HG03460 (cell line): ENCODE measurements around the gene S1PR5.
"Not testable (repeated sequence)": the region's sequence is repeated elsewhere in the genome, so short reads cannot be mapped to it uniquely, and the experiment has no call there.

ENCODE experiments used
- ATAC-seq: cut with Tn5 transposase; IDR thresholded peaks from one replicate; pipeline ENCODE4 v1.9.1; 2021; ENCODE audit not compliant: unreplicated experiment

Gene S1PR5

GRCh38 chr19:10544753-10545251, 27.6 kb upstream of the S1PR5 start:
- no peak for ATAC-seq

DNA sequence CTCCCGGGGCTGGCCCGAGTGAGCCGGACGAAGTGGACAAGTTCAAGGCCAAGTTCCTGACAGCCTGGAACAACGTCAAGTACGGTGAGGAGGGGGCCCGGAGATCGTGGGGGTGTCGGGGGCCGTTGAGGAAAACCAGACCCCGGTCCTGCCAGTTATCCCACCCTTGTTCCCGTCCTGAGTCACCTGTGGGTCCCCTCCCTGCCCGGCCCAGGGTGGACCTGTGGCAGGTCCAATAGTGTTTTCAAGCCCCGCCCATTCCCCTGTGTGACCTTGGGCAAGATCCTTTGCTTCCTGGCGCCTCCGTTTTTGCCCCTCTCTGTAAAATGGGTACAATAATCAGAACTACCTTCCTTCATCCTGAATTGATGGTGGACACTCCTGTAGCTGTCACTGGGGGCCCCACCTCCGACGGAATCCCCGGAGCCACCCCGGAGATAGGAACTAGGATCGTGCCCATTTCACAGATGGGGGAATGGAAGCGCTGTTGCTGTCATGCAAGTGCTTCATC, 27.1 kb upstream of the S1PR5 start:
- peak; percentile 17 for ATAC-seq

DNA sequence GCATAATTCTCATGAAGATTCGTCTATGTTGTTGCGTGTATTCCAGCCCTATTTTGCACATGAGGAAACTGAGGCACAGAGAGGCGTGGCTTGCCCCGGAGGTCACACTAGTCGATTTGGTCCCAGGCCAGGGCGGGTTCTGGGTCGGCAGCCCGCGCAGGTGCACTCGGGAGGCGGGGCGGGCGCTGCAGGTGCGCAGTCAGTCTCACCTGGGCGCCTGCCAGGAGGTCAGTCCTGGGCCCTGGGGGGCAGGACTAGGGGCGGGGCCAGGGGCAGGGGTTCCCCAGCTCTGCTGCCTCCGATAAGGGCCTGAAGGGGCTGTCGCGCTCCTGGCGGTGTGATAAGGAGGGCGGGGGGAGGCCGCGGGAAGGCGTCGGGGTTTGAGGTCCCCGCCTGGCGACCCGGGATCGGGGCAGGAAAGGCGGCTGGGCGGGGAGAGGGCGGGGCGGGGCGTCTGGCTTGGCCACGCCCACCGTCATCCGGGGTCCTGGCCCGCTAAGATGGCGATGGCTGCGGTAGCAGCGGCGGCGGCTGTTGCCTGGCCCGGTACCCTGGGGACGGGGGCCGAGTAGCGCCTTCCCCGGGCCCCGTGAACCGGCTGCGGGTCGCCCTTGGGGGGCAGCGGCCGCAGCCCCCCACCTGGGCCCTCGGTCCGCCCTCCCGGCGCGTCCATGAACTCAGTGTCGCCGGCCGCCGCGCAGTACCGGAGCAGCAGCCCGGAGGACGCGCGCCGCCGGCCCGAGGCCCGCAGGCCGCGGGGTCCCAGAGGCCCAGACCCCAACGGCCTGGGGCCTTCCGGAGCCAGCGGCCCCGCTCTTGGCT, 26.4 kb upstream of the S1PR5 start, which contains the start of gene ATG4D:
Gene ATG4D, plus strand, starts transcription at position 485 of the 822 bp plus-strand sequence. Its CDS starts 187 bp downstream, at position 672.
- peak; percentile 66 for ATAC-seq

DNA sequence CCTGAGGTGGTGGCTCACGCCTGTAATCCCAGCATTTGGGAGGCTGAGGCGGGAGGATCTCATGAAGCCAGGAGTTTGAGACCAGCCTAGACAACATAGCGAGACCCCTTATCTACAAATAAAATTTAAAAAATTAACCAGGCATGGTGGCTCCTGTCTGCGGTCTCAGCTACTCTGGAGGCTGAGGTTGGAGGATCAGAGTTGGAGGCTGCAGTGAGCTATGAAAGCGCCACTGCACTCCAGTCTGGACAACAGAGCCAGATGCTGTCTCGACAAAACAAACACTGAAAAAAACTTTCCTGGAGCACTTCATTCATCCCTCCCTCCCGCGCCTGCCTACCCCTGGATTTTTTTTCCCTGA, 25.8 kb upstream of the S1PR5 start:
- ATAC-seq, result no peak

- not testable (repeated sequence) for ATAC-seq
Measured at GRCh38 chr19:10539016-10539415, 21.8 kb upstream of the S1PR5 start.

GRCh38 chr19:10538204-10538983, 21.1 kb upstream of the S1PR5 start:
- ATAC-seq, result no peak

GRCh38 chr19:10537668-10538067, 20.4 kb upstream of the S1PR5 start:
- ATAC-seq, result no peak

GRCh38 chr19:10535613-10536012, 18.4 kb upstream of the S1PR5 start:
- no peak for ATAC-seq

- no peak for ATAC-seq
Measured at GRCh38 chr19:10533646-10534386, 16.6 kb upstream of the S1PR5 start.

DNA sequence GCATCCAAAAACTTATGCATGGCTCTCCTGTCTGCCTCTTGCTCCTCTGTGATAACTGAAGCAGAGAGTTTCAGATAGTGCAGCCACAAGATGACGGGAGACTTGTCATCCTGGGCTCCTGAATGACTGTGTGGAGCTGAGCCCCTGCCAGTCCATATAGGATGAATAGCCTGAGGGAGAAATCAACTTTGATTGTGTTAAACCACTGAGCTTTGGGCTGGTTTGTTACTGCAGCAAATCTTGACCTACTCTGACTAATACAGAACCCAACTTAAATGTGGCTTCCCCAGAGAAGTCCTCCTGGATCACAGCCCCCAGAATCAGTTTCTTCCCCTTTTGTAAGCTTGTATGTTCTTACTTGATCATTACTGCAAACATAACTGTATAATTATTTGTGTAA, 15.2 kb upstream of the S1PR5 start:
- ATAC-seq, result no peak

- not testable (repeated sequence) for ATAC-seq
Measured at GRCh38 chr19:10526887-10527286, 9.6 kb upstream of the S1PR5 start.

DNA sequence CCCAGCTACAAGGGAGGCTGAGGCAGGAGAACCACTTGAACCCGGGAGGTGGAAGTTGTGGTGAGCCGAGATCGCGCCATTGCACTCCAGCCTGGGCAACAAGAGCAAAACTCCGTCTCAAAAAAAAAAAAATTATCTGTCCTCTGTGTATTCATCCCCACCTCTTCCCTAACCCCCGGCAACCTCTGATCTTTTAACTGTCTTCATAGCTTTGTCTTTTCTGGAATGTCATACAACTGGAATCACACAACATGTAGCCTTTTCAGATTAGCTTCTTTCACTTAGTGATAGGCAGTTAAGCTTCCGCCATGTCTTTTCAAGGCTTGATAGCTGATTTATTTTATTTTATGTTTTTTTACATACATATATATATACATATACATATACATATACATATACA, 8.4 kb upstream of the S1PR5 start:
- ATAC-seq, result no peak

GRCh38 chr19:10523135-10523636, 5.9 kb upstream of the S1PR5 start:
- no peak for ATAC-seq

DNA sequence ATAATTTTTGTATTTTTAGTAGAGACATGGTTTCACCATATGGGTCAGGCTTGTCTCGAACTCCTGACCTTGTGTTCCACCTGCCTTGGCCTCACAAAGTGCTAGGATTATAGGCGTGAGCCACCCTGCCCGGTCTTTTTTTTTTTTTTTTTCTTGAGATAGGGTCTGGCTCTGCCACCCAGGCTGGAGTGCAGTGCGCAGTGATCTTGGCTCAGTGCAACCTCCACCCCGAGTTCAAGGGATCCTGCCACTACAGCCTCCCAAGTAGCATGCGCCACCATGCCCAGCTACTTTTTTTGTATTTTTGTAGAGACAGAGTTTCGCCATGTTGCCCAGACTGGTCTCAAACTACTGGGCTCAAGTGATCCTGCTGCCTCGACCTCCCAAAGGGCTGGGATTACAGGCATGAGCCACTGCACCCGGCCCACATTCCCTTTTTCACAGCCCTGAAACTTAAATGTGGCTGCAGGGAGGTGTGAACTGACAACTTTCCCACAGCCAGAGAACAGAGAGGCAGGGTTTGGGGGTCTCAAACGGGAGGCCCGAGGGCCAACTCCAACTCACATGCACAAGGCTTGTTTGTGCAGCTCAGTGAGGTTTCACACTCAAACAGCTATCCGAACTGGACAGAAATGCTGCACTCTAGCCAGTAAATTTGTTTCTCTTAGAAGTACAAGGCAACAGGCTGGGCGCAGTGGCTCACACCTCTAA, 4.4 kb upstream of the S1PR5 start:
- ATAC-seq, result no peak

DNA sequence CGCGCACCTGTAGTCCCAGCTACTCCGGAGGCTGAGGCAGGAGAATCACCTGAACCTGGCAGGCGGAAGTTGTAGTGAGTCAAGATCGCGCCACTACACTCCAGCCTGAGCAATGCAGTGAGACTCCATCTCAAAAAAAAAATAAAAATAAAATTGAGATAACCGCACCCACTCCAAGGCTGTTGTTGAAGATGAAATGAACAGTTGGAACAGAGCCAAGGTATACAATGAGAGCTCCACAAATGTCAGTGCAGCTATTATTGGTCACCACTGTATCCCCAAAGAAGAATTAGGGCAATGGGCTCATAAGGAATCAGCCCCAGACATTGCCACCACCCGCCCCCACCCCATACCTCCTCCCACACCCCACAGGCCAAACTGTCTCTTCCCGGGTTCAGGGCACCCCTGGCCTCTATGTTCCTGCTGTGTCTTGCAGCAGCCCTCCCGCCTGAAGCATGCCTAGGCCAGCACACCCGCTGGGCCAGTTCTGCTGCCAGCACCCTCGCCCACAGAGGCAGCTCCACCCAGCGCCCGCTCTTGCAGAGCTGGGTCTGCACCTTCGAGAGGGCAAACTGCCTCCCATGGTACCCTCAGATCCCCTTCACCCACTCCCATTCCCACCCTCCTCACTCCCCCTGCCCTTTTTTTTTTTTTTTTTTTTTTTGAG, 3.5 kb upstream of the S1PR5 start:
- no peak for ATAC-seq

DNA sequence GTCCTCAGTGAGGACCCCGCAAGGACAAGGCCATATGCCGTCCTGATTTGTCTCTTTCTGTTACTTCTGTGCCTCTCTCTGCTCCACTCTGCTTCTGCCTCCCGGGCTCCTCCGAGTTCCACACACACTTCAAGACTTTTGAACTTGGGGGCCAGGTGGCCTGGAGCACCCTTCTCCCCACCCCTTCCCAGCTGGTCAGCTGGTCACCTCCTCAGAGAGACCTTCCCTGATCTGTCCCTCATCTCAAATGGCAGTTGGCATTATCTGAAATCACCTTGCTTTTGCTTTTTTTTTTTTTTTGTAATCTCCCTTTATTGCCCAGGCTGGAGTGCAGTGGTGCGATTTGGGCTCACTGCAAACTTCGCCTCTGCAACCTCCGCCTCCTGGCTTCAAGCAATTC, 2.2 kb upstream of the S1PR5 start:
- ATAC-seq, result no peak

DNA sequence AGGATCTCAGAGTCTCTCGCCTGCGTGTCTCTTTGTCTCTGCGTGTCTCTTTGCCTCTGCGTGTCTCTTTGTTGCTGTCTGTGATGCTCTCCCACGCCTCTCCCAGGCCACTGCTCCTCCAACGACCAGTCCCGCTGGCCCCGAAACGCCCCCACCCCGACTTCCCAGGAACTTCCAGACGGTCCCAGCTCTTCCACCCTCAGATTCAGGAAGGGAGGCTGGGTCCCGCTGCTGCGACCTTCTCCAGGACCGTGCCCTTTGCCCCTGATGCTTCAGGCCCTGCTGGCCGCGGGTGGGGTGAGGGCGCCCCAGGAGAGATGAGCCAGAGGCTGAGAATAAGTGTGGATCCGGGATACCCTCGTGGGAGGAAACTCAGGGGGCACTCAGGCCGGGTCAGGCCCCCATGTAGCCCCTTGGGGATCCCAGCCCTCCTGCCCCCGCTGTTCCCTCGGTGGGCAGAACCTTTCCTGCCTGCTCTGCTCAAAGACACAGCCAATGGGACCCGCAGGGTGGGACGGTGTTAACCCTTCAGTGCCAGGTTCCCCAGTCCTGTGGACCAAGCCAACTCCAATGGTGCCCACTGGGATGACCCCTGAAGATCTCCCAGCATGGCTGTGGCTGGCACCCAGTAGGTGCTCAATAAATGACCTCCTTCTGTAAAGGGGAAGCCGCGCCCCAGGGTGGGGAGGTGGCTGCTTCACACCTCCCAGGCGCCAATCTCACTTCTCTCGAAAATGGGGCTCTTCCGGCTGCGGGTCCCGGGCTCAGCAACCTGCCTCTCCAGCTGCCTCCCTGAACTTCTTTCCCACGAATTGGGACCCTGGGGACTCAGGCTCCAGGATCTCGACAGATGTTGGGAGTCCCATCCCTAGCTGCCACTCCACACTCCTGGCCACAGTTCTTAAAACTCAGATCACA, 1.5 kb upstream of the S1PR5 start:
- ATAC-seq, result no peak

DNA sequence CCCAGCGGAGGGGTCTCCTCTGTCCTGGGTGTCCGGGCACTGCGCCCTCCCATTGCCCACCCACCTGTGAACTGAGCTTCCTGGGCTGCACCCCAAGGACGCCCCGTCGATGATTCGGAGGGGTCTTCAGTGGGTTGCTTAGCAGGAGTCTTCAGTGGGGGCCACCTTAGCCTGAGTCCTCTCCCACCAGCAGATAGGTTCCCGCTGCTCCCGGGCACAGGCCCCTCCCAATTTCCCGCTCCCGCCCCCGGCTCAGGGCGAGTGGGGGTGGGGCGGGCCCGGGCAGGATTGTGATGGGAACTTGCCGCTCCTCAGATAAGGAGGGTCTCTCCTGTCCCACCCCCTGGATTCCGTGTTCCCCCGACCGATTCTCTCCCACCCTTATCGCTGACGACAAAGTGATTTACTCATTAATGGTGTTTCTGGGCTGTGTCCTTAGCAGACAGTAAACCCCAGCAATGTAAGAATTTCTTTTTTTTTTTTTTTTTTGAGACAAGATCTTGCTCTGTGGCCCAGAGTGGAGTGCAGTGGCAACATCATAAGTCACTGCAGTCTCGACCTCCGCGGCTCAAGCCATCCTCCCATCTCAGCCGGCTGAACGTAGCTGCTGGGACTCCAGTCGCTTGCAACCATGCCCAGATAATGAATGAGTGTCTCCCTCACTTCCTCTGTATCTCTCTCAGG, 655 bp upstream of the S1PR5 start:
- ATAC-seq, result no peak
